Endothelial cell of umbilical vein (primary cell): ENCODE measurements around the gene IL1R1. TPM values are rescaled to one million over a fixed set of nuclear protein-coding genes. Genes with fewer than 3 reads are reported as not detected.

ENCODE experiments used
- BruUV-seq: library from RNA; stranded (reverse); fragments of 400-500 nt; replicated peaks from 2 replicates; lab custom pipeline; 2021; lab: Mats Ljungman, UMichigan
- CTCF ChIA-PET: fragments of 300-600, 350-600 bp; sonication (Branson Sonifier 250); formaldehyde crosslinking; loops from one replicate; lab custom pipeline; 2021; ENCODE audit warnings: antibody characterized with exemption, inconsistent platforms; lab: Charles Lee
- POLR2A ChIA-PET: fragments of 300-600, 350-600 bp; sonication (Branson Sonifier 250); formaldehyde crosslinking; loops from one replicate; lab custom pipeline; 2021; ENCODE audit warnings: antibody characterized with exemption, inconsistent platforms; lab: Charles Lee
- DNase-seq: peaks from one replicate; pipeline ENCODE4 v3.0.0-alpha.2; 2011; ENCODE audit warnings: low read depth, low spot score
- FAIRE-seq: peaks from 2 replicates; lab custom pipeline; 2011; peaks lifted over from hg19 to GRCh38; lab: Jason Lieb, UNC
- H2AFZ ChIP-seq: 2 replicates; pipeline ENCODE4 v1.6.0; 2012; ENCODE audit warnings: low read depth, low read length, control low read depth, inconsistent platforms
- H3K27ac ChIP-seq: 2 replicates; pipeline ENCODE4 v1.5.1; 2011; ENCODE audit warnings: low read depth, mild to moderate bottlenecking, control low read depth, low read length, moderate library complexity; ENCODE audit not compliant: insufficient read depth
- H3K27me3 ChIP-seq, 2 experiments: 2 replicates each; pipeline versions ENCODE4 v1.6.0 to v1.6.1; 2011; ENCODE audit warnings: low read length in 2 of 2, mixed read lengths in 1 of 2; ENCODE audit not compliant: control insufficient read depth in 2 of 2, insufficient read depth in 2 of 2
- H3K36me3 ChIP-seq, 2 experiments: 2 replicates in 1 of 2; 3 replicates in 1 of 2; pipeline ENCODE4 v1.5.1; 2011; ENCODE audit warnings: low read length in 2 of 2, mild to moderate bottlenecking in 1 of 2, moderate library complexity in 1 of 2; ENCODE audit not compliant: control insufficient read depth in 2 of 2, insufficient read depth in 2 of 2; ENCODE audit errors: extremely low read depth in 1 of 2
- H3K4me1 ChIP-seq: 3 replicates; pipeline ENCODE4 v1.5.1; 2011; ENCODE audit warnings: mild to moderate bottlenecking, low read length; ENCODE audit not compliant: control insufficient read depth, insufficient read depth; ENCODE audit errors: extremely low read depth
- H3K4me2 ChIP-seq: 2 replicates; pipeline ENCODE4 v1.6.1; 2011; ENCODE audit warnings: low read length, control low read depth, mixed read lengths; ENCODE audit not compliant: insufficient read depth
- H3K4me3 ChIP-seq, 3 experiments: fragments of 200-600 bp in 1 of 3; sonication (generic), shearing (Covaris generic) in 1 of 3; replicated peaks in 1 of 3; 2 replicates each; pipeline ENCODE4 v1.5.1; 2011 to 2016; ENCODE audit warnings: control low read depth in 3 of 3, low read length in 3 of 3, mild to moderate bottlenecking in 2 of 3, inconsistent platforms in 1 of 3, low read depth in 1 of 3, moderate library complexity in 1 of 3; ENCODE audit not compliant: insufficient read depth in 1 of 3
- H3K79me2 ChIP-seq: 2 replicates; pipeline ENCODE4 v1.6.0; 2012; ENCODE audit warnings: low read length, inconsistent platforms; ENCODE audit not compliant: control insufficient read depth, insufficient read depth
- H3K9ac ChIP-seq: replicated peaks from 2 replicates; pipeline ENCODE3; 2011; ENCODE audit warnings: low read length, control low read depth; ENCODE audit not compliant: insufficient read depth; ENCODE audit errors: extremely low read depth
- H3K9me1 ChIP-seq: replicated peaks from 3 replicates; pipeline ENCODE4 v1.6.0; 2011; ENCODE audit warnings: mild to moderate bottlenecking, low read length; ENCODE audit not compliant: control insufficient read depth, insufficient read depth; ENCODE audit errors: extremely low read depth
- H3K9me3 ChIP-seq: replicated peaks from 2 replicates; pipeline ENCODE4 v1.5.1; 2012; ENCODE audit warnings: low read length, inconsistent platforms; ENCODE audit not compliant: control insufficient read depth, insufficient read depth
- H4K20me1 ChIP-seq: replicated peaks from 2 replicates; pipeline ENCODE3; 2011; ENCODE audit warnings: mild to moderate bottlenecking, low read length; ENCODE audit not compliant: control insufficient read depth, insufficient read depth; ENCODE audit errors: extremely low read depth
- CTCF ChIP-seq, 2 donors: IDR thresholded peaks; 1 replicate in 1 of 2; 2 replicates in 1 of 2; pipeline ENCODE4 v1.5.1; 2011; ENCODE audit warnings: low read length in 2 of 2, mild to moderate bottlenecking in 2 of 2, moderate library complexity in 2 of 2, control low read depth in 1 of 2, inconsistent platforms in 1 of 2, low read depth in 1 of 2; ENCODE audit not compliant: insufficient read depth in 1 of 2; ENCODE audit errors: extremely low read depth in 1 of 2
- EZH2 ChIP-seq: IDR thresholded peaks from 2 replicates; pipeline ENCODE4 v1.6.1; 2012; ENCODE audit warnings: borderline replicate concordance, low read depth, mild to moderate bottlenecking, moderate library complexity, low read length, inconsistent platforms; ENCODE audit not compliant: severe bottlenecking
- FOS ChIP-seq: IDR thresholded peaks from 2 replicates; pipeline ENCODE4 v1.6.1; 2011; ENCODE audit warnings: mild to moderate bottlenecking, low read length, moderate library complexity, borderline replicate concordance; ENCODE audit not compliant: insufficient read depth
- JUN ChIP-seq: IDR thresholded peaks from 2 replicates; pipeline ENCODE4 v1.6.1; 2011; ENCODE audit warnings: borderline replicate concordance, low read depth; ENCODE audit not compliant: insufficient read length, insufficient read depth
- MYC ChIP-seq: IDR thresholded peaks from one replicate; pipeline ENCODE4 v1.6.1; 2011; ENCODE audit warnings: mild to moderate bottlenecking, low read depth, low read length
- POLR2A ChIP-seq: IDR thresholded peaks from 2 replicates; pipeline ENCODE4 v1.6.1; 2012; ENCODE audit warnings: low read depth, mild to moderate bottlenecking, control low read depth, low read length
- POLR2AphosphoS5 ChIP-seq: IDR thresholded peaks from 2 replicates; pipeline ENCODE4 v1.6.1; 2012; ENCODE audit warnings: low read depth, mild to moderate bottlenecking, control low read depth, low read length, moderate library complexity; ENCODE audit not compliant: insufficient read depth
- dilution Hi-C: fragments of 300-500 bp; cut with MboI; formaldehyde crosslinking; loops from one replicate; pipeline ENCODE4 v1.15.0; 2019; ENCODE audit warnings: low sequenced_read_pairs; ENCODE audit not compliant: extremely low pct_ligation_motif_present
- intact Hi-C: fragments of 100-400 bp; cut with micrococcal nuclease; formaldehyde crosslinking; loops from one replicate; pipeline ENCODE4 v1.10.0; 2022
- polyA plus RNA-seq, 4 experiments: library from polyadenylated mRNA; depleted of rRNA in 3 of 4; stranded (reverse) in 3 of 4; unstranded in 1 of 4; fragments of >200 nt; gene quantifications; 2 replicates each; pipeline versions ENCODE4 v1.2.1 to v1.2.3, GENCODE V29; 2011 to 2012; ENCODE audit warnings: missing spikeins in 1 of 4
- total RNA-seq: library from RNA; stranded (reverse); gene quantifications from 2 replicates; pipeline ENCODE4 v1.2.3, GENCODE V29; 2021

IL1R1 gene
- total and polyA plus RNA-seq, 2 donors (not counting 3 experiments of a cell fraction or from before 2014, with no cell fraction given) = 5.4 to 5.5 TPM

GRCh38 chr2:102114851-102115497, 27.6 kb upstream of the IL1R1 start:
- no peak overlapping the region for H2AFZ ChIP-seq
- H3K9ac ChIP-seq = no peak overlapping the region
- intact Hi-C loops = no loop called here
- no TSS peak for BruUV-seq
- no peaks in the 10 kb centered on the region for H3K27me3 ChIP-seq
- dilution Hi-C loops = no loop called here
- TF ChIP-seq FOS (no peak), POLR2AphosphoS5 (no peak), CTCF (IDR thresholded peaks at IDR 0.05; ENCODE audit: extremely low read depth in 1 of 2, insufficient read depth in 1 of 2, low read depth in 1 of 2, low read length in 2 of 2) (no peak), POLR2A (no peak), EZH2 (no peak), MYC (no peak), JUN (no peak)
- H3K4me3 ChIP-seq = no peak overlapping the region
- H3K9me1 ChIP-seq = no peaks in the 10 kb centered on the region
- FAIRE-seq = peak; percentile 12
- ChIA-PET CTCF (interaction anchor here (1.0 to 1.5 kb wide), 4 partner anchors 10 to 126 kb away, joined by 3 to 5 read pairs (median 4); no protein-coding TSS in a partner anchor), POLR2A (no interaction called here)
- H3K36me3 ChIP-seq = no peaks in the 10 kb centered on the region
- peak; percentile 80 for DNase-seq
- peaks cover 4% of the 10 kb centered on the region for H3K4me1 ChIP-seq
- H3K4me2 ChIP-seq = no peak overlapping the region
- no peaks in the 10 kb centered on the region for H4K20me1 ChIP-seq
- H3K27ac ChIP-seq = no peak overlapping the region
- no peaks in the 10 kb centered on the region for H3K79me2 ChIP-seq
- no peaks in the 10 kb centered on the region for H3K9me3 ChIP-seq
